ENCODE results near the gene BBIP1. TPM values are rescaled to one million over a fixed set of nuclear protein-coding genes. Genes with fewer than 3 reads are reported as not detected.

Gene BBIP1
- total RNA-seq, 1 donor from 2014 or later: 23.6 TPM

DNA sequence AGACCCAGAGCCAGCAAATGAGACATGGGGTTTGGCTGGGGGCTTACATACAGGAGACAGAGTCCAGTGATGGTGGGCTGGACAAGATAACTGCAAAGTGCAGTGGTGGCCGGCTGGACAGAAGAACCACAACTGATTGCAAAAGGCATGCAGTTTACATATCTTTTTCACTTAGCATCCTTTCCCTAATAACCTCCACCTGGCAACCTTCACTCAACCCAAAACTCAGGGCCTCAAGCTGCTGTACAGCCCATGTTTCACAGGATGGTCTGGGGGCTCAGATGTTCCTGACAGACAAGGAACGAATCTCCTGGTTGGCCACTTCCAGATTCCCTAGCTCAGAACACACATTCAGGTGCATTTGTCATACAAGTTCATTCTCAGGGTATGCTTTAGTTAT lies 55.0 kb downstream of the BBIP1 start:
- Mint-ChIP-seq H3K4me3 (ENCODE audit: unreplicated experiment) (no peak overlapping the region), H3K4me1 (ENCODE audit: unreplicated experiment) (peaks cover 25% of the 10 kb centered on the region)

DNA sequence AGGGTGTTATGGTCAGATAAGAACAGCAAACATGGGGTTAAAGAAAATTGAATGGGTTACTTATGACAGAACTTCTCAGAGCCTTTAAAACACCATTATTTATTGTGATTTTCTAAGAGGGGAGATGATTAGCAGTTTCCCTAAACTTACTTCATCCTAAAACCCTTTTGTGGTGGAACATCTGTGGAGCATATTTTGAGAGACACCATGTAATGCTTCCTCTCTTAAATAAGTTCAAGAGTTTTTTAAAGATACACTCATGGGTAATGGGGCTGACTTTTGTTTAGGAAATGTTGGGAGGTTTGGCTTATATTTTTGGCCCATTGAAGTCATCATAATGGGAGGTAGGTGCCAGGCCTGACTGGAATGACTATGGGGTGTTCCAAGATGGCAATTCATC lies 55.6 kb downstream of the BBIP1 start:
- TF ChIP-seq, protein P1, sequence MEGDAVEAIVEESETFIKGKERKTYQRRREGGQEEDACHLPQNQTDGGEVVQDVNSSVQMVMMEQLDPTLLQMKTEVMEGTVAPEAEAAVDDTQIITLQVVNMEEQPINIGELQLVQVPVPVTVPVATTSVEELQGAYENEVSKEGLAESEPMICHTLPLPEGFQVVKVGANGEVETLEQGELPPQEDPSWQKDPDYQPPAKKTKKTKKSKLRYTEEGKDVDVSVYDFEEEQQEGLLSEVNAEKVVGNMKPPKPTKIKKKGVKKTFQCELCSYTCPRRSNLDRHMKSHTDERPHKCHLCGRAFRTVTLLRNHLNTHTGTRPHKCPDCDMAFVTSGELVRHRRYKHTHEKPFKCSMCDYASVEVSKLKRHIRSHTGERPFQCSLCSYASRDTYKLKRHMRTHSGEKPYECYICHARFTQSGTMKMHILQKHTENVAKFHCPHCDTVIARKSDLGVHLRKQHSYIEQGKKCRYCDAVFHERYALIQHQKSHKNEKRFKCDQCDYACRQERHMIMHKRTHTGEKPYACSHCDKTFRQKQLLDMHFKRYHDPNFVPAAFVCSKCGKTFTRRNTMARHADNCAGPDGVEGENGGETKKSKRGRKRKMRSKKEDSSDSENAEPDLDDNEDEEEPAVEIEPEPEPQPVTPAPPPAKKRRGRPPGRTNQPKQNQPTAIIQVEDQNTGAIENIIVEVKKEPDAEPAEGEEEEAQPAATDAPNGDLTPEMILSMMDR (IDR thresholded peaks at IDR 0.05; ENCODE audit: unreplicated experiment): no peak
- H3K27me3 Mint-ChIP-seq (ENCODE audit: unreplicated experiment): peaks cover 5% of the 10 kb centered on the region
- H3K4me1 Mint-ChIP-seq (ENCODE audit: unreplicated experiment): peaks cover 20% of the 10 kb centered on the region
- no peaks in the 10 kb centered on the region for H3K36me3 Mint-ChIP-seq (ENCODE audit: low read depth, unreplicated experiment)
- no peak overlapping the region for H3K27ac Mint-ChIP-seq (ENCODE audit: unreplicated experiment)
- H3K9me3 Mint-ChIP-seq (ENCODE audit: unreplicated experiment): no peaks in the 10 kb centered on the region
- no peak overlapping the region for H3K4me3 Mint-ChIP-seq (ENCODE audit: unreplicated experiment)
- DNase-seq (ENCODE audit: low spot score): no peak

More for the DNA sequence above, 55.0 kb downstream of the BBIP1 start:
- H3K27me3 Mint-ChIP-seq (ENCODE audit: unreplicated experiment): peaks cover 5% of the 10 kb centered on the region
- no peak overlapping the region for H3K27ac Mint-ChIP-seq (ENCODE audit: unreplicated experiment)
- H3K9me3 Mint-ChIP-seq (ENCODE audit: unreplicated experiment): no peaks in the 10 kb centered on the region
- TF ChIP-seq, protein P1 (IDR thresholded peaks at IDR 0.05; ENCODE audit: unreplicated experiment): no peak
- no peaks in the 10 kb centered on the region for H3K36me3 Mint-ChIP-seq (ENCODE audit: low read depth, unreplicated experiment)
- DNase-seq (ENCODE audit: low spot score): no peak

DNA sequence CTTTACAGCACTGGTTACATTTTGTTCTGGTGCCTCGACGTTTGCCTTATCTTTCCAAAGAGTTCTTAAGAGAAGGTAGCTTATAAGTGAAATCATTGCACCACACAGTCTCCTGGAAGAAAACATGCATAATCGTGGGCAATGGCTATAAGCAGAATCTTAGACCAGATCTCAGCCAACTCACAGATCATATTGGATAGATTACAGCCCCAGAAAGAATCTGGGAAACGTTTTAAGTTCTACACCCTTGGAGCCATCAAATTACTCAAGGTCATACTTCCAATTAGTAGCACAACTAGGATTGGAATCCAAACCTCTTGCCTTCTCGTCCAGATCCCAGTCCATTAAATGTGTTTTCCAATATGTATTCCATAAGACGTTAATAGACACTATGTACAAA lies 56.0 kb downstream of the BBIP1 start:
- H3K4me1 Mint-ChIP-seq (ENCODE audit: unreplicated experiment): peaks cover 20% of the 10 kb centered on the region
- no peak overlapping the region for H3K27ac Mint-ChIP-seq (ENCODE audit: unreplicated experiment)
- H3K9me3 Mint-ChIP-seq (ENCODE audit: unreplicated experiment): no peaks in the 10 kb centered on the region
- no peak overlapping the region for H3K4me3 Mint-ChIP-seq (ENCODE audit: unreplicated experiment)
- no peak for DNase-seq (ENCODE audit: low spot score)
- H3K27me3 Mint-ChIP-seq (ENCODE audit: unreplicated experiment): peaks cover 5% of the 10 kb centered on the region
- H3K36me3 Mint-ChIP-seq (ENCODE audit: low read depth, unreplicated experiment): no peaks in the 10 kb centered on the region
- TF ChIP-seq, protein P1 (IDR thresholded peaks at IDR 0.05; ENCODE audit: unreplicated experiment): no peak

DNA sequence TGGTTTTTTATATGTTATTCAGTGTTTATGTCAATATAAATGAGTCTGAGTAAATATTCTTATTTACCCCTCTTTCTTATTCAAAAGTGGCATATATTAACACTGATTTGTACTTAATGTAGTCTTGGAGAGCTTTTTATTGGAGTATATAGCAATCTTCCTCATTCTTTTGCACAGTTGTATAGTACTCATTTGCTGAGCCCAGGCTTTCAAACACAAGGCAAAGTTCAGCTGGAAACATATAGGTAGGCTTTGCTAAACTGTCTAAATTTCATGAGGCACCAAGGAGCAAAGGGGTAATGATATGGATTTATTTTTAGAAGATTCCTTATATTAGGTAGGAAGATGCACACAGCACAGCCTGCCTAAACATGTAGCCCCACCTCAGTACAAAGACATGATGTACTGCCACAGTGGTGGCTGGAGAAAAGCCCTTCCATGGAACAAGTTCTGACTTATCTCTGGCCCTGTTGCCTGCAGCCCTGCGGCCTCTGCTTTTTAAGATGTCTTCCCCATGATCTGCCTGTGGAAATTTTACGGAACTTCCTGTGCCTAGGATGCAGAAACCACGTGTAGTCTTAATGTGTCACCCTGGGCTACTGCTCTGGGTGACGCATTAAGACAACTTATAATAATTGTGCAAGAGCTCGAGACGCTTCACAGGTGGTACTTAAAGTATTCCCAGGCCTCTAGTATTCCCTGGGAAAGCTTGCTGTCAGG lies 56.9 kb downstream of the BBIP1 start:
- Mint-ChIP-seq H3K36me3 (ENCODE audit: low read depth, unreplicated experiment) (no peaks in the 10 kb centered on the region), H3K4me3 (ENCODE audit: unreplicated experiment) (no peak overlapping the region), H3K27me3 (ENCODE audit: unreplicated experiment) (peaks cover 1% of the 10 kb centered on the region), H3K4me1 (ENCODE audit: unreplicated experiment) (peaks cover 14% of the 10 kb centered on the region), H3K27ac (ENCODE audit: unreplicated experiment) (no peak overlapping the region), H3K9me3 (ENCODE audit: unreplicated experiment) (no peaks in the 10 kb centered on the region)
- TF ChIP-seq, protein P1 (IDR thresholded peaks at IDR 0.05; ENCODE audit: unreplicated experiment): no peak
- DNase-seq (ENCODE audit: low spot score): no peak

DNA sequence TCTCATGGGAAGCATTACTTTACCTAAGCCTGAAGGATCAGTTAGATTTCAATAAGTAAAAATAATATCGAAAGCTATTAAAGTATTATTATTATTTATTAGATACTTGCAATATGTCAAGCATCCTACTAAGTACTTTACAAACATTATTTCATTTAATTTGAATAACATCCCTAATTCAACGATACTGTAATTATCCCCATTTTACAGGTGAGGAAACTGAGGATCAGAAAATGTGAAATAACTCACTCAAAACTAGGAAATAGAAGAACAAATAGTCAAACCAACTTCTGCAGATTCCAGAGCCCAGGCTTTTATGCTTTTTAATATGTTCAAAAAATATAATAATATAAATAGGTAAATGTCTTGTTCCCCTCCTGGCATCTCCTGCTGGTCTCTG lies 57.5 kb downstream of the BBIP1 start:
- Mint-ChIP-seq H3K4me3 (ENCODE audit: unreplicated experiment) (no peak overlapping the region), H3K27ac (ENCODE audit: unreplicated experiment) (no peak overlapping the region), H3K36me3 (ENCODE audit: low read depth, unreplicated experiment) (no peaks in the 10 kb centered on the region), H3K9me3 (ENCODE audit: unreplicated experiment) (no peaks in the 10 kb centered on the region), H3K27me3 (ENCODE audit: unreplicated experiment) (peaks cover 1% of the 10 kb centered on the region), H3K4me1 (ENCODE audit: unreplicated experiment) (peaks cover 14% of the 10 kb centered on the region)
- TF ChIP-seq, protein P1 (IDR thresholded peaks at IDR 0.05; ENCODE audit: unreplicated experiment): no peak
- no peak for DNase-seq (ENCODE audit: low spot score)

All from endothelial cell (in vitro differentiated cells).